Choroid plexus epithelial cell (primary cell): ENCODE measurements around the gene CDH26.

Experiments used
- DNase-seq: peaks from one replicate; pipeline ENCODE4 v3.0.0-alpha.2; 2010; ENCODE audit warnings: low read depth
- H3K4me3 ChIP-seq: 2 replicates; pipeline ENCODE4 v1.5.1; 2011; ENCODE audit warnings: low read depth, mild to moderate bottlenecking, control low read depth, low read length, moderate library complexity
- CTCF ChIP-seq: conservative IDR thresholded peaks from 2 replicates; pipeline ENCODE4 v1.5.1; 2011; ENCODE audit warnings: low read depth, mild to moderate bottlenecking, control low read depth, inconsistent platforms, low read length, moderate library complexity

CDH26 gene

GRCh38 chr20:59958123-59958522 lies at the start of gene CDH26:
CDH26 (plus strand) TSS chr20:59958423; CDS start chr20:59958727, 304 bp downstream.
- no peak within 1 kb of the TSS for H3K4me3 ChIP-seq
- TF ChIP-seq CTCF: no peak
- DNase-seq: no peak

GRCh38 chr20:59908855-59909254 lies 49.4 kb upstream of the CDH26 start:
- no peak for DNase-seq
- no peak for TF ChIP-seq CTCF
- no peak overlapping the region for H3K4me3 ChIP-seq

GRCh38 chr20:59911041-59911440 lies 47.2 kb upstream of the CDH26 start:
- DNase-seq: no peak
- TF ChIP-seq CTCF: no peak
- no peak overlapping the region for H3K4me3 ChIP-seq

GRCh38 chr20:59912609-59913008 lies 45.6 kb upstream of the CDH26 start:
- no peak for TF ChIP-seq CTCF
- no peak for DNase-seq
- no peak overlapping the region for H3K4me3 ChIP-seq

GRCh38 chr20:59920944-59921343 lies 37.3 kb upstream of the CDH26 start:
- DNase-seq: no peak
- no peak overlapping the region for H3K4me3 ChIP-seq
- no peak for TF ChIP-seq CTCF

- H3K4me3 ChIP-seq: no peak overlapping the region
- TF ChIP-seq CTCF: no peak
- DNase-seq: no peak
Measured at GRCh38 chr20:59923514-59923913, 34.7 kb upstream of the CDH26 start.

GRCh38 chr20:59925359-59925758 lies 32.9 kb upstream of the CDH26 start:
- H3K4me3 ChIP-seq: no peak overlapping the region
- DNase-seq: no peak
- TF ChIP-seq CTCF: no peak
